ENCODE results near the gene NRXN3.

The NRXN3 gene

DNA sequence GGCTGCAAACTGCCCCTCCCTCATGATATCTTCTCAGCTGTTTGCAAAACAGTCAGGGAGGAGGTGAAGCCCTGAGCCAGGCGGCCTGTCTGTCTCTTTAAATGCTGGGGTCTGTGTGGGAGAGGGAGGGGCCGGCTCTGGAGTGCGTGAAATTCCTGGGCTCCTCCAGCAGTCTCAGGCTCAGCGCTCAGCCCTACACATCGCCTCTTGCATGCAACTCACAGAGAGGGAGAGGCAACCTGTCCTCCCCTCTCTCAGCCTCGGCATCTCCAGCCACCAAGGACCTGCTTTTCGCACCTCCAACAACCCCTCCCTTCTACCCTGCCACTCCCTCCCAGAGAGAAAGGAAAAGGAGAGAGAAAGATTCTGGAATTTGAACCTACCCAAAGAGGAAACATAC, at the start of gene NRXN3:
NRXN3 (plus strand) TSS at position 171 of the 400 bp plus-strand sequence. CDS start 72,721 bp downstream, outside the sequence.
- no peak for DNase-seq (ENCODE audit: low read depth)

DNA sequence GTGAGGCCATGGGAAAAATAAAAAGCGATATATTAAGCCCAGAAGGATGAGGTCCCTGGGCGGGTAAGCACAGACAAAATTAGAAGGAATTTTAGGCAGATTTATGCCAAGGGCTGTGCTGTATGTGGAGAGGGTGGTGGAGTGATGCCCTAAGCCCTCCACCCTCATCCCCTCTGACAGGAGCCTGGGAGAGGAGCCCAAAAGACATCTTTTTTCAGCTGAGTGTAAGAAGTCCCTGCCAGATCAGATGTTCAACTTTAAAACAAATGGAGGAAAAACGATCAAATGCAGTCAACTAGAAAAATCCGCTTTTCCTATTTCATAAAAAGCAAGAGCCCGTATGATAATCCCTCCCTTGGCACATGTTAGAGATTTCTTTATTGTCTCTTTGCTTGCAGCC, 47.7 kb upstream of the NRXN3 start:
- DNase-seq (ENCODE audit: low read depth), result no peak

DNA sequence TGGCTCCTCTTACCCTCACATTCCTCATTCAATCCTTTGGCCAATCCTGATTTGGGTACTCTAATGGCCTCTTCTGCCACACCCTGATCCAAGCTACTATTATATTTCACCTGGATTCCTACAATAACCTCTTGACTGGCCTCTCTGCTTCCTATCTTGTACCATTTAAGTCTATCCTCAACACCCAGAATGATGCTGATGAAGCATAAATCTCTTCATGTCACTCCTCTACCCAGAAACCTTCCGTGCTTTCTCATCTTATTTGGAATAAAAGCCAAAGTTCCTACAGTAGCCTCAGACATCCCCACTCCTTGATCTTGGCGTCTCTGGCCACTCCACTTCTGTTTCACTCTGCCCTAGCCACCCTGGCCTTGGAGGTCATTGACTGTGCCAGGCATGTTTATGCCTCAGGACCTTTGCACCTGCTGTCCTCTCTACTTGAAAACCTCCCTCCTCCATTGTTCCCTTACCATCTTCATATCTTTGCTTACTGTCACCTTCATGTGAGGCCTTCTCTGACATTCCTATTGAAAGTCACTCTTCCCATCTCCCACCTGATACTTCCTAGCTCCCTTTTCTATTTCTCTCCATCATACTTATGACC, 46.4 kb upstream of the NRXN3 start:
- no peak for DNase-seq (ENCODE audit: low read depth)

DNA sequence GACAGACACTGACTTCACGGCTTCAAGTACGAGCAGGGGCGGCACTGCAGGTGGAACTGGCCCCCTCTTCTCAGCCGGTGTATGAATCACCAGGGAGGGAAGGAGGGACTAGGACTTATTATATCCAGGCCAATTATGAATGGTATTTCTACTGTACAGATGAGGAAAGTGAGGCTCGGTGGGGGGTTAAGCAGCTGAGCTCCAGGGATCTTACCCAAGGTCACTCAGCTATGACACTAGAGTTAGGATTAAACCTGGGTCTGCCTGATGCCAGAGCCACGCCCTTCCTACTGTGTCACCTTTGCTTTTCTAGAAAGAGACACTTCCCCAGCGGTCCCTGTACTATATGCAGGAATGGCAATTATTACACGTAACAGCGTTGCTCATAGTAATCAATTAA, 42.2 kb upstream of the NRXN3 start:
- DNase-seq (ENCODE audit: low read depth), result no peak

DNA sequence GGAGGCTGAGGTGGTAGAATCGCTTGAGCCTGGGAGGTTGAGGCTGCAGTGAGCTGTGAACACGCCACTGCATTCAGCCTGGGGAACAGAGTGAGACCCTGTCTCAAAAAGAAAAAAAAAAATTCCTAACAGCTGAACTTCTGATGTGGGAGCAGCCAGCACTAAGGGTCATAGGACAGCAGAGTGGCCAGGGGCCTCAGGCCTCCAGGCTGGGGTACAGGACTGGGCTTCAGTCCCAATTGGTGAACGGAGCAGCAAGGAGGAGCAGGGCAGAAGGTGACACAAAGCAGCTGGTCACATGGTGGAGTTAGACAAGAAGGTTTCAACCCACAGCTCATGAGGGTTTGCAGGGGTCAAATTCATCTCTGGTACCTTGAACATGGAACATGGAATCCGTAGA, 40.8 kb upstream of the NRXN3 start:
- no peak for DNase-seq (ENCODE audit: low read depth)

DNA sequence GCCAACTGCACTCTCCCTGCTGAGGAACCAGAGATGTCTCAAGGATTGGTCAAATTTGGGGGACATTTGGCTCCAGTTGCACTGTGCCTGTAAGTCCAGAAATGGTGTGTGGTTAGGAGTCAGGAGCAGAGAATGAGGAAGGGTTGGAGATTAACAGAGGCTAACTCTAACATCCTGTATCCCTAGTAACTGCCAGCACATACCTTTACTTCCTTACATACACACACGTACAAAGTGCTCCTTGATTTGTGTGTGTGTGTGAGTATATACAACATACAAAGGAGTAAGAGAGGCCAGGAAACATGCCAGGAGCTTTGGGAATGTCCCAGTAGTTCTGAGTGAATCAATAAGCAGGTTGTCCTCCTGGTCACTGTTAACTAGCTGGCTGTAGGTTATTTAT, 39.8 kb upstream of the NRXN3 start:
- DNase-seq (ENCODE audit: low read depth), result no peak

DNA sequence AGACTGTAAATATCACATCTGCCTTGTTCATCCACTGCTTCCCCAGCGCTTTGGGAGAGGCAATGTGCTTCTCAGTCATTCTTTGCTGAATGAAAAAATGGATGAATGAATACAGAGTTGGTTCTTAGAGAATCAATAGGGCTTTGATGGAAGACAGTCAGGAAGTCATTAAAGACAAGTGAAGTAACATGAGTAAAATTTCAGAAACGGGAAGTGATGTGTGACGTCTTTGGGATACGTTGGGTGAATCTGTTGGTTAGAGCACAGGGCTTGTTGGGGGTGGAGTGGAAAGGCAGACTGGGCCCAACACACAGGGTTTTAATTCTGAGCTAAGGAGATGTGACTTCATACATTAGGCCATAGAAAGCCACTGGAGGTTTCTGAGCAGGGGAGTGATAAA, 39.0 kb upstream of the NRXN3 start:
- no peak for DNase-seq (ENCODE audit: low read depth)

DNA sequence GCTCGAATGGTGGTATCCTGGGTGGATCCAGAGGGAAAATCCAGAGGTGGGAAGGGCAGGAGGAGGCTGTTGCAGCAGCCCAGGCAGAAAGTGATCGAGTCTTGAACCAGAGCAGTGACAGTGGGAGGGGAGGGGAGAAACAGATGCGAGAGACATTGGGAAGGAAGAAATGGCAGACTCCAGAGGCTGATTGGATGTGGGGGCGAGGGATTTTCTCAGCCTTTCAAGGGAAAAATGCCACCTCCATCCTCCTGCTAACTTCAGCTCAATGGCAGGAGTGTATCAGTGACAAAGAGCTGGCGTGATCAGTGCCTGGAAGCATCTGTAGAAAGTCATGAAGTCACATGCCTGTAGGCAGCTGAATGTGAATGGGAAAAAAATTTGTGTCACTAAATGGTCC, 38.6 kb upstream of the NRXN3 start:
- no peak for DNase-seq (ENCODE audit: low read depth)

DNA sequence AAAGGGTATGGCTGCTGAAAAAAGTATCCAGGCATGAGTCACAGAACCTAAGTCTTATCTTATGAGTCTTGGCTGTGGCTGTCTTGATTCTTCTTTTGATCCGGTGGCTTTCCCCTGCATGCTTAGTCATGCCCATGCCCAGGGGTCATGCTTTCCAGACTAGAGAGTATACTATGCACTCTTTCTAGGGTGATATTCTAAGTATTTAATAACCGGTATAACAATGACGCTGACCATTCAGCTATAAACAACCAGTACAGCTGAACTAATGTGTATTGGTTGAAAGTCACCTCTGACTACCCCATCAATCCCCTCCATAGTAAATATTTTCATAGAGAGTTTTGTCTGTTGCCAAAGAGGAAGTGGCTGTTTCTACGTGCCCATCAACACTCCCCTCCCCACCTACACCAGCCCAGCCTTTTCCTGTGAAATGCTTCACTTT, 34.7 kb upstream of the NRXN3 start:
- no peak for DNase-seq (ENCODE audit: low read depth)

DNA sequence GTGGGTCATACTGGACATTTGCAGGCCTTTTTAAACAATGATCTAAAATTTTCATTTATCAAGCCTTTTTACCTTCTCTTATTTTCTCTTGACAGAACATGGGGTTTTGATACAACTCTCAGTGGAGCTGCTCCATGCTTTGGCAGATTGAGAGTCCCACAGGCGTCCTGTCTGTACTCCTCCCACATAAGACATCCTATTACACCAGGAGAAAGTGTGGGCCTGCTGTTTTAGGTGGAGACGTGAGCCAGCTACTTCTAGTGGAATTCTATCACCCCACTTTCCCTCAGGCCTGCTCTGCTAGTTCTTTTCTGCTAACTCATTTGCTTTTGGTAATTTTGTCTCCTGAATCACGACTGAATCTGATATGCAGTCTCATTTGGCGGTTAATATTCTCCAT, 33.5 kb upstream of the NRXN3 start:
- no peak for DNase-seq (ENCODE audit: low read depth)

DNA sequence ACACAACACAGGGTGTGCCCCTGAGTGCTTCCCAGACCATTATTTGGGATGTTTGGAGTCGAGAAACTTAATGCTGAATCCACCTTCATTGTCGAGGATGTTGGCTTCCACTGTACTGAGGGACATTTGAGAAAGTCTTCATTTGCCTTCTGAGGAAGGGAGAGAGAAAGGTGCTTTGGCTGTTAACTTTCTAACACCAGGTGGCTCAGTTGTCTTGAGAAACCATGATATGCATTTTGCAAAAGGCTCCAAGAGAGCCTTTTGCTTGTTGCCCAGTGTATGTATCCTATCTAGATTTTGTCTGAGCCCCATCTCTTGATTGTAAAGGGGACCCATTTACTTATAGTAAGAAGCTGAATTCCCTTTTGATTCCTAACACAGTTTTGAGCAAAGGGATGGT, 28.6 kb upstream of the NRXN3 start:
- no peak for DNase-seq (ENCODE audit: low read depth)

DNA sequence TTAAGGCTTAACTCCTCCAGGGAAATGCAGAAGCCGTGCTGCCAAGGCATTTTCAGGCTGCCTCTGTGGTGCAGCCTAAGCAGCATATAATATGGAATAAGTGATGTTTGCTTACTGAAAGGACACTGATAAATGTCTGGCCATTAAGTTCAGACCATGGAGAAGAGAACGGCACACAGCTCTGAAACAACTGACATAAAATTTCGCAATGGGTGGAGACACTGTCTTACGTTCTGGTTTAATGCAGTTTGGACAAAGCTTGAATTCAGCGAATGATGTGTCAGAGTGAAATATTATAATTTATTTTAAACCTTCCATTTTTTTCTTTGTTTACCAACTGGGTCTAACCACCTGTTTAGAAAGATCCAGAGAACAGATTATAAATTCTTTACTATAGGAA, 27.2 kb upstream of the NRXN3 start:
- DNase-seq (ENCODE audit: low read depth), result no peak

DNA sequence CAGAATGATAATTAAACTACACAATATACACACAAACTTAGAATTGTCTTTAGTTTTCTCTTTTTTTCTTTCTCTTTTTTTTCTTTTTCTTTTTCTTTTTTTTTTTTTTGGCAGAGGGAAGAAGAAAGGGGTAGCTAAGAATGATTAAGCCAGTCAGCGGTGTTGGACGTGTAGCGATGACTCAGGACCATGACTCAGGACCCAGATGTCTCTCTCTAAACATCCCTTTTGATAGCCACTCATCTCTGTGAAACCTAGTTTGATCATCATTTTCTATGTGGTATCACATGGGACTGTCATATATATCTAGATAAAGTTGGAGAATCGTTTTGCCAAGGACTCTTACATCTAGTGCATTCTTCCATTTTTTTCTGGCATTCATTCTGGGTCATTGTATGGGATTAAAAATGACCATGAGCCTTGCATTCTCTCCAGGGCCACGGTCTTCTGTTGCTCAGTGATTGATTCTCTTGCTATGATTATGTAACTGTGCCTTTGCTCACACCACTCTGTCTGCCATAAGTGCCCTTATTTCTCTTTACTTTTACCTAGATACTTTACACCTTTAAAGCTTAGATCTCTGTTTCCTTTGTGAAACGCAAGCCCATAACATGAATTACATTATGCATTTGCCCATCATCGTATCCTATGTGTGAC, 26.6 kb upstream of the NRXN3 start:
- DNase-seq (ENCODE audit: low read depth), result no peak

DNA sequence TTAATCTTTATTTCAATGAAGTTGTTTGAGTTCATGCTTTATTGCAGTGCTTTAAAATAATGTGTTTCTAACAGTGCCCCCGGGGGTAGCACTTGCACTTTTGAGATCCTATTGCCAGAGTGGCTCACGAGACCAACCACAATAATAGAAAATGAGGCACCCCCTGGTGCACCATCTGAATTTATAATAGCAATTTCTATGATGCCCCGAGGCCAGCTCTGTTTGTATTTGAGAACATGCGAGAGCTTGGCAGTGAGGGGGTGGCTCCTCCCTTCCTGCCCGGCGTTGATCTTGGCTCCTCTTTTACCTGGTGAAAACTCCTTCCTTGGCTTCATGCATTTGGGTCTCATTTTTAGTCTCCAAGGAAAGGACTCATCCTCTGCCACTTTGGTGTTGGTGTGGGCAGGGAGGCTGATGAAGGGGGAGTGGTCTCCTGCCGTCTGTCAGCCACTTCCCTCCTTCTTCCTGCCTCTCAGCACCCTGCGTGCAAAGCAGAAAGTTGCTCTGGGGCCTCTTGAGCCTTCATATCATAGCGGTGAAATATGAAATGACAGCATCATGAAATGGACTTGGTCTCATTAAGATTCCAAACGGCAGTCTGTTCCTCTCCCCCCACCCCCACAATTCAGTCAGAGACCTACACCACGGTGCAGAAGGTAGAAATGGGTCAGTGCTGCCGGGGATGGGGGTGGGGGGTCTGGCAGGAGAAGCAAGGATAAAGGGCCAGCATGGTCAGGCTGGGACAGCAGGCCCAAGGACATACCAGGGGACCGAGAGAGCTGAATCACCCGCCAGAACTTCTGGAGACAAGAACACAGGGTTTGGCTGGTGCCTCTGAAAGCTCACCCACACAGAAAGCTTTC, 17.7 kb upstream of the NRXN3 start:
- DNase-seq (ENCODE audit: low read depth), result no peak

DNA sequence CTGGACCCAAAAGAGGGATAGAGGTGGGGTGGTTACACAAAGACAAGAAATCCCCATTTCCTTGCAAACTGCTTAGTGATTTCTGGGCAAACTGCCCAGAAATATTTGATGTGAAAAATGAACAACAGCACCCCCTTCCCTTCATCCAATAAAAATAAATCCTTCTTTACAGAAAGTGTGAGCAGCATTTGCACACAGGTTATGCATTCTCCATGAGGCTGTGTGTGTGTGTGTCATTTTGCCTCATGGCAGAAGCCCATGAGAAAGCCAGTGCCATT, 17.2 kb upstream of the NRXN3 start:
- no peak for DNase-seq (ENCODE audit: low read depth)

DNA sequence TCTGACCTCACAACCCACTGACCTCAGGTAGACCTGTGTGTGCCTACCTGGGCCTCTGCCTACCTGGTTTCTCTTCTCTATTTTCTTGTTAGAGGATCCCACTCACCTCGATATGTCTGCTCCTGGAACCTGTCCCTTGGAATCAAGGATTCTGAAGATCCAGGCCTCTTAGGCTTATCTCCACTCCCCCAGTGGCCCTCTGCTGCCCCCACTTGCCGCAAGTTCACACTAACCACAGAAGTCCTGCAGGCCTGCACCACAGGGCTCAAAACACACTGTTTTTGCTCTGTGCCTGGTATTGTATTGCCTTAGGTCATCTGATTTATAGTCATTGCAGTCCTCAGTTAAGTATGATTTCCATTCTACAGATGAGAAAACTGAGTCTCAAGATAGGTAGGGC, 15.3 kb upstream of the NRXN3 start:
- no peak for DNase-seq (ENCODE audit: low read depth)

DNA sequence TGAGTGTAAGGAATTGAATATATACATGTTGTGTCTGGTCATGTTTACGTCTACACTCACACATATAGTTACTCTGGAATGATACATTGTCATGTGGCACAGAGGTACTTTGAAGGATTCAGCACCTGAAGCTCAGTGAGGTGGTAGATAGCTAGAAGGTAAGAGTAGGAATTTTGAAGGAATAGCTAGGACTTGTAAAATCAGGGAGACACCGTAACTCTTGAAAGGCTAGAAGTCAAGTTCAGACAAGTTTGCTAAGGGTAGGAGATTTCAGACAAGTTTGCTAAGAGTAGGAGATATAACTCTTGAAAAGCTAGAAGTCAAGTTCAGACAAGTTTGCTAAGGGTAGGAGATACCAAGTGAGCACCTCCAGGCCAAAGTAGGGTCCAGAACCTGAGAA, 14.0 kb upstream of the NRXN3 start:
- DNase-seq (ENCODE audit: low read depth), result no peak

DNA sequence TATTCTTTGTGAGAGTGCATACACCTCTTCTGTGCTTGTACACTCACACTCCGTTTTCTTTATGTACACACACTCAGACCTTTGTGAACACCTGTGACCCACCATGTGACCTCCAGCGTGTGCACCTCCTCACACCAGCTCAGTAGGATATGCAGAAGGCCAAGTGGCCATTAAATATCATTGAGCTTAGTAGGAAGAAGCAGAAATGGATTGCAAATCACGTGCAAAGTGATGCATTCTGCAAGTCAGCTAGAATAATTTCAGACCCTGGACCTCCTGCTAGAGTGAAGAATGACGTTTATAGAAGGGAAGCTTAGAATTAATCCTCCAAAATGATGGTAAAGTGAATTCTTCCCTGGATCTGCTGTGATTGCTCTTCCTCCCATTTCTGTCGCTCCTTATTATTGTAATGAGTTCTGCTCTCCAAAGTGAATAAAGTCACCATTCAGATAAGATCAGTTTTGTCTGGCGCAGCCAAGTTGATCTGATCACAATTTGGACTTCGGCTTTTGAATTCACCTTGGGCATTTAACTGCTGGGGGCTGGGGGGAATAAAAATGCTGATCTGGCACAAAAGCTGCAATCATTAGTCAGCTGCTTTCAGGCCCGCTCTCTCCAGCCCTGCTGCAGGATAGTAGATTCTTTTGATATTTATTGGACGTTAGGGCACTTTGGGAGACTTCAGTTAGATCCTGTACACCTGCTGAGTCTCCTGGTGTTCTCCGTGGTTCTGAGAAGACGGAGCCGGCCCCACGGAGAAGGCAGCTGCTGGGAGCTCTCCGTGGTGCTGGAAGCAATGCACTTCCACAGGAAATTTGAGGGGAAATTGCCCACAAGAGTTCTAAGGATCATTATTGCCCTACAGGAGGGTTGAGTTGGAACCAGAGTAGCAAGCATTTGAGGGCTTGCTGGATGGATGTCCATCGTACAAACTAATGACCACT, 12.4 kb upstream of the NRXN3 start:
- DNase-seq (ENCODE audit: low read depth), result no peak

DNA sequence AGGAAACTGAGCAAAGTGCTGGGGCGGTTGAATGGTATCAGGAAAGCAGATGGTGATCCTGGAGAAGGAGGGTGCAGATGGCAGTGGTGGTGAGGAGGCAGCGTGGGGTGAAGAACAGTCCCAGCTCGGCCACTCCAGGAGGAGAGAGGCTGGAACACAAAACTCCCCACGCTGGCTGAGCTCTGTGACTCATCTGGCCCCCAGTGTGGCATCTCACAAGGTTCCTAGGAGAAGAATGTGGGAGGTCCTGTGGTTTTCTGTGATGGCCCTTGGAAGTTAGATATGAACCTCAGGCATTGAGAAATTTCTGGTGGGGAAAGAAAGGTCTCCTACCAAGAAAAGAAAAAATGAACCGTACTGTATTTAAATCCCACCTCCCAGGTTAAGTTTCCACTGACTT, 8.0 kb upstream of the NRXN3 start:
- DNase-seq (ENCODE audit: low read depth), result no peak

DNA sequence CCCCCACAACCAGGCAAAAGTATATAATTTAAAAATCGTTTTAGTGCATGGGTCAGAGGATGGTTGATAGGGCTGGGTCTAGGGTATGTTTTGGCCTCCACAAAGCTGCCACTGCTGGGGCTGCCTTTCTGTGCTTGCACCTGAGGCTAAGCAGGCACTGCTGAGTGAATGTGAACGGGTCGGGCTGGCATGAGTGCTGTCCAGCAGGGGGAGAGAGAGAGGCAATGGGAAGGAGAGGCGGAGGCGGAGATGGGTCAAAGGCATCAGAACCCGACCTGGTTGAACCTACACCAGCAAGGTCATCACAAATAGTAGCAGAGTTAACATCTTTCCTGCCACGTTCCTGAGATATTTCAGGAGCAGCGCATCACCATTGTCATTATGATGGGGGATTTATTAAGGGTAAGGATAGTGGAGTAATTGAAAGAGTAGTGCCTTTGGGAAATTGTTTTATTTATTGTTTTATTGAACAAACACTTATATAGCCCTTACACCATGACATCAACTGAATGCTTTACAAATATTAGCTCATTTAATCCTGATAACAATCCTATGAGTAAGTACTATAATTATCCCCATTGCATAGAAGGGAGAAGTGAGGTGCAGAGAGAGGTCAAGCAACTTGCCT, 5.8 kb upstream of the NRXN3 start:
- DNase-seq (ENCODE audit: low read depth), result no peak

DNA sequence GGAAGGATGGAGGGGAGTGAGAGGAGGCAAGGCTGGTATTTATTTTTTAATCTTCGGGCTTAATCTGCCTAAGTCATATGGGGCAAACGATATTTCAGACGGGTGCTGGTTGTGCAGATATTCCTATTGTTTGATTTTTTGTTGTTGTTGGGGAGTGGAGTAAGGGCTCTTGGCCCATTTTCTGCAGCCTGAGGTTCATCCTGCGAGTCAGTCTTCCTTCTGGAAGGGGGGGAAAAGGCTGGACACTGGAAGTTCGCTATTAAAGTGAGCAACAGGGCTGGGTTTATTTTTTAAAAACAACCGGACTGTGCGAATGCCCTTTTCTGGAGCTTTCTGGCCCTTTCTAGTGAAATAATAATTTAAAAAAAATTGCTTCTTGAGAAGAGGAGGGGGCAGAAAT, 2.3 kb downstream of the NRXN3 start:
- DNase-seq (ENCODE audit: low read depth), result no peak

All from T-helper 22 cell (primary cell).